Progenitor cell of endocrine pancreas (in vitro differentiated cells): ENCODE measurements around the gene DNPH1. TPM values are rescaled to one million over a fixed set of nuclear protein-coding genes. Genes with fewer than 3 reads are reported as not detected.

ENCODE experiments used
- DNase-seq: peaks from one replicate; pipeline ENCODE4 v3.0.0; 2021; ENCODE audit warnings: low spot score; ENCODE audit not compliant: unreplicated experiment
- H3K27ac Mint-ChIP-seq: 2 replicates; pipeline ENCODE4 v1.8.0; 2021; ENCODE audit warnings: mild to moderate bottlenecking, moderate library complexity, mixed read lengths
- H3K27me3 Mint-ChIP-seq: 2 replicates; pipeline ENCODE4 v1.8.0; 2021; ENCODE audit warnings: mixed read lengths
- H3K36me3 Mint-ChIP-seq: 2 replicates; pipeline ENCODE4 v1.8.0; 2022; ENCODE audit warnings: mixed read lengths; ENCODE audit not compliant: insufficient read depth
- H3K4me1 Mint-ChIP-seq: 2 replicates; pipeline ENCODE4 v1.8.0; 2021; ENCODE audit warnings: low read depth, mixed read lengths
- H3K4me3 Mint-ChIP-seq: 2 replicates; pipeline ENCODE4 v1.8.0; 2021; ENCODE audit warnings: low read depth, mild to moderate bottlenecking, moderate library complexity, mixed read lengths
- H3K9me3 Mint-ChIP-seq: 2 replicates; pipeline ENCODE4 v1.8.0; 2021; ENCODE audit warnings: low read depth, mixed read lengths
- CTCF ChIP-seq: fragments of 200-600 bp; sonication (generic); IDR thresholded peaks from one replicate; pipeline ENCODE4 v1.5.0; 2021; ENCODE audit warnings: antibody characterized with exemption, mild to moderate bottlenecking; ENCODE audit not compliant: unreplicated experiment
- total RNA-seq: library from RNA; stranded (reverse); gene quantifications from 2 replicates; pipeline ENCODE4 v1.2.1, GENCODE V29; 2021

The DNPH1 gene
- total RNA-seq, 1 donor from 2014 or later, result 33.9 TPM

- Mint-ChIP-seq H3K4me3 (no peak overlapping the region), H3K9me3 (no peaks in the 10 kb centered on the region), H3K36me3 (no peaks in the 10 kb centered on the region), H3K27me3 (peaks cover 78% of the 10 kb centered on the region), H3K27ac (no peak overlapping the region), H3K4me1 (peaks cover 7% of the 10 kb centered on the region)
- no peak for TF ChIP-seq CTCF
- no peak for DNase-seq
Observed at GRCh38 chr6:43276577-43277305, 47.5 kb upstream of the DNPH1 start.

- no peaks in the 10 kb centered on the region for H3K9me3 Mint-ChIP-seq
- DNase-seq, result no peak
Observed at GRCh38 chr6:43275801-43276576, 46.7 kb upstream of the DNPH1 start.

GRCh38 chr6:43274916-43275597 lies 45.8 kb upstream of the DNPH1 start:
- peak overlapping the region; percentile 64 for H3K4me3 Mint-ChIP-seq
- H3K27ac Mint-ChIP-seq, result no peak overlapping the region
- DNase-seq, result no peak
- H3K9me3 Mint-ChIP-seq, result no peaks in the 10 kb centered on the region
- peaks cover 80% of the 10 kb centered on the region for H3K27me3 Mint-ChIP-seq
- no peaks in the 10 kb centered on the region for H3K36me3 Mint-ChIP-seq
- peaks cover 9% of the 10 kb centered on the region for H3K4me1 Mint-ChIP-seq
- no peak for TF ChIP-seq CTCF

More at GRCh38 chr6:43275801-43276576, 46.7 kb upstream of the DNPH1 start:
- no peak for TF ChIP-seq CTCF
- Mint-ChIP-seq H3K36me3 (no peaks in the 10 kb centered on the region), H3K27me3 (peaks cover 77% of the 10 kb centered on the region), H3K4me1 (peaks cover 7% of the 10 kb centered on the region), H3K27ac (no peak overlapping the region), H3K4me3 (peak overlapping the region; percentile 62)

- Mint-ChIP-seq H3K27me3 (peaks cover 77% of the 10 kb centered on the region), H3K36me3 (no peaks in the 10 kb centered on the region), H3K9me3 (no peaks in the 10 kb centered on the region), H3K27ac (no peak overlapping the region), H3K4me1 (peaks cover 11% of the 10 kb centered on the region), H3K4me3 (no peak overlapping the region)
- TF ChIP-seq CTCF, result no peak
- no peak for DNase-seq
Observed at GRCh38 chr6:43274127-43274915, 45.0 kb upstream of the DNPH1 start.

GRCh38 chr6:43273707-43274106 lies 44.4 kb upstream of the DNPH1 start:
- no peak overlapping the region for H3K27ac Mint-ChIP-seq
- peaks cover 83% of the 10 kb centered on the region for H3K27me3 Mint-ChIP-seq
- H3K4me1 Mint-ChIP-seq, result peaks cover 11% of the 10 kb centered on the region
- no peak for DNase-seq
- no peak for TF ChIP-seq CTCF
- no peaks in the 10 kb centered on the region for H3K9me3 Mint-ChIP-seq
- H3K36me3 Mint-ChIP-seq, result no peaks in the 10 kb centered on the region
- H3K4me3 Mint-ChIP-seq, result no peak overlapping the region
